HEK293 (cell line): Measurements from ENCODE around the gene DYRK2.

ENCODE experiments used
- CTCF ChIA-PET: fragments of 350-600 bp; formaldehyde crosslinking; extraction: SDS; loops from one replicate; lab custom pipeline; 2021; ENCODE audit warnings: antibody characterized with exemption; lab: Yijun Ruan, JAX
- POLR2A ChIA-PET: fragments of 300-600 bp; formaldehyde crosslinking; extraction: SDS; loops from one replicate; lab custom pipeline; 2020; ENCODE audit warnings: antibody characterized with exemption, inconsistent platforms; lab: Yijun Ruan, JAX
- H3K27ac ChIP-seq: fragments of 200-500 bp; sonication (Bioruptor generic); 2 replicates; pipeline ENCODE4 v1.5.1; 2014; ENCODE audit warnings: low read depth, low read length, control low read depth, inconsistent platforms; ENCODE audit errors: extremely low read depth
- H3K36me3 ChIP-seq, 2 experiments: fragments of 200-500 bp in 1 of 2; sonication (Bioruptor generic) in 1 of 2; 1 replicate in 1 of 2; 2 replicates in 1 of 2; pipeline ENCODE4 v1.5.1; 2014 to 2017; ENCODE audit warnings: inconsistent platforms in 2 of 2, low read length in 2 of 2; ENCODE audit not compliant: control insufficient read depth in 2 of 2, insufficient read depth in 1 of 2
- H3K4me1 ChIP-seq: fragments of 200-500 bp; sonication (Bioruptor generic); 2 replicates; pipeline ENCODE4 v1.5.1; 2014; ENCODE audit warnings: mild to moderate bottlenecking, low read length, inconsistent platforms; ENCODE audit not compliant: control insufficient read depth, insufficient read depth
- H3K4me3 ChIP-seq: 2 replicates; pipeline ENCODE4 v1.5.1; 2011; ENCODE audit warnings: low read depth, mild to moderate bottlenecking, control low read depth, low read length, moderate library complexity
- H3K9me3 ChIP-seq: fragments of 200-500 bp; sonication (Bioruptor generic); 2 replicates; pipeline ENCODE4 v1.5.1; 2014; ENCODE audit warnings: low read depth, low read length, inconsistent platforms; ENCODE audit not compliant: control insufficient read depth, insufficient read depth
- BCL11A ChIP-seq: fragments of 450-650 bp; formaldehyde crosslinking; IDR thresholded peaks from 2 replicates; pipeline ENCODE4 v1.5.1; 2016; ENCODE audit warnings: low read depth, missing biosample characterization, missing genetic modification characterization
- BCL11B ChIP-seq: fragments of 450-650 bp; formaldehyde crosslinking; IDR thresholded peaks from 2 replicates; pipeline ENCODE4 v1.5.1; 2016; ENCODE audit warnings: low read depth, missing biosample characterization, missing genetic modification characterization
- GFI1B ChIP-seq: fragments of 450-650 bp; formaldehyde crosslinking; IDR thresholded peaks from 2 replicates; pipeline ENCODE4 v1.5.1; 2016; ENCODE audit warnings: missing biosample characterization, missing genetic modification characterization
- HOXD13 ChIP-seq: sonication (generic); formaldehyde crosslinking; IDR thresholded peaks from 2 replicates; pipeline ENCODE4 v1.8.0; 2022; ENCODE audit warnings: missing genetic modification reagents, borderline replicate concordance
- KLF16 ChIP-seq: fragments of 450-650 bp; formaldehyde crosslinking; IDR thresholded peaks from 2 replicates; pipeline ENCODE4 v1.5.1; 2017; ENCODE audit warnings: missing biosample characterization, missing genetic modification characterization
- KLF9 ChIP-seq: fragments of 450-650 bp; formaldehyde crosslinking; IDR thresholded peaks from 2 replicates; pipeline ENCODE4 v1.5.1; 2016; ENCODE audit warnings: missing biosample characterization, missing genetic modification characterization, low read depth
- TCF7L2 ChIP-seq: IDR thresholded peaks from 2 replicates; pipeline ENCODE4 v1.6.1; 2011; ENCODE audit warnings: low read depth, mild to moderate bottlenecking, inconsistent platforms, low read length, moderate library complexity, borderline replicate concordance
- ZBTB26 ChIP-seq: fragments of 450-650 bp; formaldehyde crosslinking; optimal IDR thresholded peaks from 2 replicates; pipeline ENCODE3; 2016; ENCODE audit warnings: missing biosample characterization, mild to moderate bottlenecking, missing genetic modification characterization
- ZNF133 ChIP-seq: fragments of 450-650 bp; formaldehyde crosslinking; IDR thresholded peaks from 2 replicates; pipeline ENCODE4 v1.5.1; 2016; ENCODE audit warnings: missing biosample characterization, missing genetic modification characterization
- ZNF148 ChIP-seq: fragments of 450-650 bp; formaldehyde crosslinking; IDR thresholded peaks from 2 replicates; pipeline ENCODE4 v1.5.0; 2017; ENCODE audit warnings: missing biosample characterization, missing genetic modification characterization, borderline replicate concordance
- ZNF48 ChIP-seq: fragments of 450-650 bp; formaldehyde crosslinking; IDR thresholded peaks from 2 replicates; pipeline ENCODE4 v1.5.1; 2016; ENCODE audit warnings: missing biosample characterization, missing genetic modification characterization
- ZNF510 ChIP-seq: fragments of 450-650 bp; formaldehyde crosslinking; IDR thresholded peaks from 2 replicates; pipeline ENCODE4 v1.5.1; 2018; ENCODE audit warnings: mild to moderate bottlenecking, missing genetic modification characterization, missing biosample characterization; ENCODE audit not compliant: insufficient replicate concordance
- ZNF544 ChIP-seq: fragments of 450-650 bp; formaldehyde crosslinking; IDR thresholded peaks from 2 replicates; pipeline ENCODE4 v1.5.0; 2017; ENCODE audit warnings: missing biosample characterization, missing genetic modification characterization
- ZNF558 ChIP-seq: fragments of 450-650 bp; formaldehyde crosslinking; IDR thresholded peaks from 2 replicates; pipeline ENCODE4 v1.5.1; 2016; ENCODE audit warnings: missing biosample characterization, missing genetic modification characterization
- ZNF560 ChIP-seq: fragments of 450-650 bp; formaldehyde crosslinking; IDR thresholded peaks from 2 replicates; pipeline ENCODE4 v1.5.1; 2017; ENCODE audit warnings: missing biosample characterization, missing genetic modification characterization, borderline replicate concordance
- ZNF610 ChIP-seq: fragments of 450-650 bp; formaldehyde crosslinking; IDR thresholded peaks from 2 replicates; pipeline ENCODE4 v1.5.1; 2016; ENCODE audit warnings: missing biosample characterization, missing genetic modification characterization, borderline replicate concordance
- ZNF629 ChIP-seq: fragments of 450-650 bp; formaldehyde crosslinking; IDR thresholded peaks from 2 replicates; pipeline ENCODE4 v1.5.1; 2017; ENCODE audit warnings: missing biosample characterization, missing genetic modification characterization
- ZNF677 ChIP-seq: fragments of 450-650 bp; IDR thresholded peaks from 2 replicates; pipeline ENCODE4 v1.5.0; 2018; ENCODE audit warnings: missing biosample characterization, mild to moderate bottlenecking, missing genetic modification characterization, moderate library complexity
- ZNF843 ChIP-seq: fragments of 450-650 bp; formaldehyde crosslinking; IDR thresholded peaks from 2 replicates; pipeline ENCODE4 v1.5.1; 2016; ENCODE audit warnings: missing biosample characterization, missing genetic modification characterization

DYRK2 gene

GRCh38 chr12:67677166-67677565 is 28.6 kb downstream of the DYRK2 start (continued):
- TF ChIP-seq ZNF133 (tag by site-specific recombination), result no peak
- TF ChIP-seq ZNF610 (tag by site-specific recombination), result no peak
- TF ChIP-seq, all 188 proteins: peak for 0

GRCh38 chr12:67681105-67681778 is 32.7 kb downstream of the DYRK2 start:
- Histone ChIP-seq H3K4me1 (no peaks in the 10 kb centered on the region), H3K4me3 (no peak overlapping the region)
- POLR2A ChIA-PET, result no interaction called here
- TF ChIP-seq BCL11A (tag by site-specific recombination) (no peak), ZNF629 (tag by site-specific recombination) (no peak), KLF16 (no peak), ZNF560 (no peak), ZNF558 (tag by site-specific recombination) (no peak), HOXD13 (CRISPR knock-in tag) (no peak)
- TF ChIP-seq, all 188 proteins: peak for 0
- Histone ChIP-seq H3K36me3 (no peaks in the 10 kb centered on the region), H3K27ac (no peak overlapping the region), H3K9me3 (no peaks in the 10 kb centered on the region)
- CTCF ChIA-PET, result interaction anchor here (0.9 to 1.3 kb wide), 2 partner anchors 33 to 261 kb away, joined by 3 read pairs; no protein-coding TSS in a partner anchor

- POLR2A ChIA-PET, result no interaction called here
- TF ChIP-seq ZBTB26 (tag by site-specific recombination), result no peak
- TF ChIP-seq ZNF843 (tag by site-specific recombination), result no peak
- TF ChIP-seq GFI1B (tag by site-specific recombination), result no peak
- no peak for TF ChIP-seq ZNF48 (tag by site-specific recombination)
- TF ChIP-seq ZNF148, result no peak
- no peak for TF ChIP-seq TCF7L2
- no peak for TF ChIP-seq ZNF544 (tag by site-specific recombination)
- TF ChIP-seq ZNF677 (tag by site-specific recombination), result no peak
- CTCF ChIA-PET, result interaction anchor here (1.3 kb wide), 1 partner anchor 261 kb away, joined by 3 read pairs; no protein-coding TSS in a partner anchor
Measured at GRCh38 chr12:67681941-67682620, 33.5 kb downstream of the DYRK2 start.

GRCh38 chr12:67689385-67689784 is 40.8 kb downstream of the DYRK2 start:
- H3K9me3 ChIP-seq, result no peaks in the 10 kb centered on the region
- POLR2A ChIA-PET, result no interaction called here
- CTCF ChIA-PET, result no interaction called here
- peaks cover 3% of the 10 kb centered on the region; the same call in 1 of the 2 replicates for H3K4me1 ChIP-seq
- no peak overlapping the region for H3K4me3 ChIP-seq
- no peaks in the 10 kb centered on the region for H3K36me3 ChIP-seq
- H3K27ac ChIP-seq, result no peak overlapping the region
- no peak for TF ChIP-seq KLF9 (tag by site-specific recombination)
- peak; percentile 59 for TF ChIP-seq ZNF510 (tag by site-specific recombination)
- no peak for TF ChIP-seq BCL11B

More at GRCh38 chr12:67681941-67682620, 33.5 kb downstream of the DYRK2 start:
- Histone ChIP-seq H3K36me3 (no peaks in the 10 kb centered on the region), H3K4me3 (no peak overlapping the region), H3K9me3 (no peaks in the 10 kb centered on the region), H3K4me1 (no peaks in the 10 kb centered on the region), H3K27ac (no peak overlapping the region)
